Uterus (tissue), 4 donors: Measurements from ENCODE around the gene CRY1. TPM values are rescaled to one million over a fixed set of nuclear protein-coding genes. Genes with fewer than 3 reads are reported as not detected.
"Not testable (repeated sequence)": the region's sequence is repeated elsewhere in the genome, so short reads cannot be mapped to it uniquely, and the experiment has no call there.

ENCODE experiments used
- DNase-seq, 2 donors: peaks; one replicate each; pipeline ENCODE4 v3.0.0-alpha.2; 2019 to 2020
- H3K27ac ChIP-seq, 2 donors: fragments of 200-600 bp; sonication (generic); 1 replicate in 1 of 2; 2 replicates in 1 of 2; pipeline ENCODE4 v1.5.1; 2016 to 2018
- H3K27me3 ChIP-seq, 2 donors: fragments of 200-600 bp; sonication (generic); one replicate each; pipeline ENCODE4 v1.5.1; 2018 to 2019; ENCODE audit warnings: control low read depth in 1 of 2
- H3K36me3 ChIP-seq, 2 donors: fragments of 200-600 bp; sonication (generic); one replicate each; pipeline ENCODE4 v1.5.1; 2019; ENCODE audit warnings: control low read depth in 1 of 2
- H3K4me1 ChIP-seq, 2 donors: fragments of 200-600 bp; sonication (generic); one replicate each; pipeline ENCODE4 v1.5.1; 2018 to 2019; ENCODE audit warnings: control low read depth in 1 of 2
- H3K4me3 ChIP-seq, 2 donors: fragments of 200-600 bp; sonication (generic); 1 replicate in 1 of 2; 2 replicates in 1 of 2; pipeline ENCODE4 v1.5.1; 2018 to 2019; ENCODE audit warnings: mild to moderate bottlenecking in 1 of 2
- H3K9me3 ChIP-seq, 2 donors: fragments of 200-600 bp; sonication (generic); one replicate each; pipeline ENCODE4 v1.5.1; 2019; ENCODE audit warnings: control low read depth in 1 of 2
- CTCF ChIP-seq, 4 experiments: fragments of 200-600 bp in 2 of 4; fragments of 450-650 bp in 2 of 4; sonication (generic) in 2 of 4; IDR thresholded peaks; one replicate each; pipeline ENCODE4 v1.5.1; 2016 to 2019; ENCODE audit warnings: antibody characterized with exemption in 4 of 4, mild to moderate bottlenecking in 2 of 4, moderate library complexity in 1 of 4
- POLR2A ChIP-seq, 2 donors: fragments of 450-650 bp; IDR thresholded peaks; one replicate each; pipeline ENCODE4 v1.6.1; 2016; ENCODE audit warnings: antibody characterized with exemption in 2 of 2, mild to moderate bottlenecking in 1 of 2, moderate library complexity in 1 of 2
- intact Hi-C: fragments of 100-400 bp; cut with DNase I; formaldehyde crosslinking; loops from one replicate; pipeline ENCODE4 v1.15.1; 2023; ENCODE audit warnings: low total_unique reads
- total RNA-seq, 4 donors: library from RNA; depleted of rRNA in 3 of 4; stranded (reverse); fragments of >200 nt in 3 of 4; gene quantifications; one replicate each; pipeline versions ENCODE4 v1.1.0 to v1.2.4, GENCODE V29; 2014 to 2023
- donor health status: DM: yes; HTN: yes; CAD: no.

Gene CRY1
- total RNA-seq, 4 donors from 2014 or later: 8.2 to 66.5 (median 35.6) TPM

DNA sequence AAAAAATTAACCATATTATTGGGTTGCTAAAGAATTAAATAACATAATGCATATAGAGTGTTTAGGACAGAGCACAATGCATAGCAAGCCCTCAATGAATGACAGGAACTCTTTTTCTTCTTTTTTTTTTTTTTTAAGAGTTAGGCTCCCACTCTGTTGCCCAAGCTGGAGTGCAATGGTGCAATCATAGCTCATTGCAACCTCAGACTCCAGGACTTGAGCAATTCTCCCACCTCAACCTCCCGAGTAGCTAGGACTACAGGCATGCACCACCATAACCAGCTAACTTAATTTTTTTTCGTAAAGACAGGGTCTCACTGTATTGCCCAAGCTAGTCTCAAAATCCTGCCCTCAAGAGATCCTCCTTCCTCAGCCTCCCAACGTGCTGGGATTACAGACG lies 85.9 kb downstream of the CRY1 start:
- H3K4me3 ChIP-seq: no peak overlapping the region
- TF ChIP-seq POLR2A (IDR thresholded peaks at IDR 0.05) (no peak), CTCF (IDR thresholded peaks at IDR 0.05) (no peak)
- no peaks in the 10 kb centered on the region for H3K27me3 ChIP-seq
- intact Hi-C loops: no loop called here
- no peaks in the 10 kb centered on the region for H3K9me3 ChIP-seq
- H3K27ac ChIP-seq: no peak overlapping the region
- no peak for DNase-seq
- H3K4me1 ChIP-seq: no peaks in the 10 kb centered on the region
- no peaks in the 10 kb centered on the region for H3K36me3 ChIP-seq

DNA sequence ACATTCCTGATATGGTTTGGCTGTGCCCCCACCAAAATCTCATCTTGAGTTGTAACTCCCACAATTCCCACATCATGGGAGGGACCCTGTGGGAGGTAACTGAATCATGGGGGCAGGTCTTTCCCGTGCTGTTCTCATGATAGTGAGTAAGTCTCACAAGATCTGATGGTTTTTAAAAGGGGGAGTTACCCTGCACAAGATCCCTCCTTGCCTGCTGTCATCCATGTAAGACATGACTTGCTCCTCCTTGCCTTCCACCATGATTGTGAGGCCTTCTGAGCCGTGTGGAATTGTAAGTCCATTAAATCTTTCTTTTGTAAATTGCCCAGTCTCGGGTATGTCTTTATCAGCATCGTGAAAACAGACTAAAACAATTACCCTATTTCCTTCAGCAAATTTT lies 90.7 kb downstream of the CRY1 start:
- H3K4me1 ChIP-seq, DNase-seq, H3K27ac ChIP-seq, H3K4me3 ChIP-seq, intact Hi-C loops, H3K27me3 ChIP-seq, H3K9me3 ChIP-seq, H3K36me3 ChIP-seq: not testable (repeated sequence)

GRCh38 chr12:106999446-106999845 lies 93.9 kb downstream of the CRY1 start:
- Histone ChIP-seq H3K27me3 (no peaks in the 10 kb centered on the region), H3K36me3 (no peaks in the 10 kb centered on the region), H3K27ac (no peak overlapping the region), H3K9me3 (no peaks in the 10 kb centered on the region), H3K4me3 (no peak overlapping the region), H3K4me1 (no peaks in the 10 kb centered on the region)
- DNase-seq: no peak
- intact Hi-C loops: no loop called here
- TF ChIP-seq POLR2A (IDR thresholded peaks at IDR 0.05) (no peak), CTCF (IDR thresholded peaks at IDR 0.05) (no peak)

- H3K4me3 ChIP-seq: no peak overlapping the region
- no peaks in the 10 kb centered on the region for H3K36me3 ChIP-seq
- no peaks in the 10 kb centered on the region for H3K9me3 ChIP-seq
- DNase-seq: no peak
- no peak overlapping the region for H3K27ac ChIP-seq
- H3K4me1 ChIP-seq: no peaks in the 10 kb centered on the region
- no peaks in the 10 kb centered on the region for H3K27me3 ChIP-seq
- no peak for TF ChIP-seq CTCF (IDR thresholded peaks at IDR 0.05)
- no peak for TF ChIP-seq POLR2A (IDR thresholded peaks at IDR 0.05)
- intact Hi-C loops: no loop called here
These were observed 95.4 kb downstream of the CRY1 start for GRCh38 chr12:106997916-106998315.

- H3K9me3 ChIP-seq, H3K27ac ChIP-seq, H3K27me3 ChIP-seq, intact Hi-C loops, H3K4me1 ChIP-seq, H3K4me3 ChIP-seq, H3K36me3 ChIP-seq, DNase-seq: not testable (repeated sequence)
These were observed 97.2 kb downstream of the CRY1 start for GRCh38 chr12:106996102-106996501.

DNA sequence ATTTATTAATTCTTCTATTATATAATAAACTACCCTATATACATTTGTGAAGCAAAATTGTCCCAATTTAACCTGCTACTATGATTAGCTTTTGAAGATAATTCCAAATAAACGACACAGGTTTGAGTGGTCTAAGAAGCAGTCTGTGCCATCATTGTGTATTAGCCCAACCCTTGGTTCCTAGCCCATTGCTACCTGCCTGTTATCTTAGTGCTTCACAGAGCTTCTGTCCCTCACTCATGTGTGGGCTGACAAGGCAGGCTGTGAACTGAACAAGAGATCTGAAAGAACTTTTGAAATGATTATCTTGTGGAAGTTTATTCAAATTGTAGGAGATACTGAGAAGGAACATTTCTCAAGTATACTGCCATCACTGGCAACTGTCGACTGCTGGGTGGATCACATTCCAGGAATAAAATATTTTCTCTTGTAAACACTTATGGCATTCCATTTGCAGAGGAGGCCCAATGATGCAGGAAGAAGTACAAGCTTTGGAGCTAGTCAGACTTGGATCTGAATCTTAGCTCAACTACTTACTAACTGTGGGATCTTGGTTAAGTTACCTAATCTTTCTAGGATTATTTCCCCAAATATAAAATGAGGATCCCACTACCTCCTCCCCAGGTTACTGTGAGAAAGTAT lies 98.6 kb downstream of the CRY1 start:
- H3K27ac ChIP-seq: no peak overlapping the region
- intact Hi-C loops: no loop called here
- no peaks in the 10 kb centered on the region for H3K27me3 ChIP-seq
- no peak for DNase-seq
- H3K4me1 ChIP-seq: no peaks in the 10 kb centered on the region
- no peaks in the 10 kb centered on the region for H3K9me3 ChIP-seq
- H3K4me3 ChIP-seq: no peak overlapping the region
- no peaks in the 10 kb centered on the region for H3K36me3 ChIP-seq
- no peak for TF ChIP-seq POLR2A (IDR thresholded peaks at IDR 0.05)
- no peak for TF ChIP-seq CTCF (IDR thresholded peaks at IDR 0.05)
